ENCODE data around the gene FUT4.

- TF ChIP-seq CTCF (IDR thresholded peaks at IDR 0.05), result no peak
- no peak for TF ChIP-seq POLR2A (IDR thresholded peaks at IDR 0.05)
- no peak for TF ChIP-seq EP300 (IDR thresholded peaks at IDR 0.05)
- TF ChIP-seq POLR2AphosphoS5 (IDR thresholded peaks at IDR 0.05), result no peak
Observed at GRCh38 chr11:94525546-94526324, 18.0 kb upstream of the FUT4 start.

Measured in sigmoid colon (tissue), 4 donors.